GM18870 (cell line): Measurements from ENCODE around the gene RAN.
A peak's percentile ranks its signal among the peaks of the same experiment; 100 is the strongest.
"Not testable (repeated sequence)": the region's sequence is repeated elsewhere in the genome, so short reads cannot be mapped to it uniquely, and the experiment has no call there.

Experiments used
- ATAC-seq: cut with Tn5 transposase; IDR thresholded peaks from one replicate; pipeline ENCODE4 v1.9.1; 2021; ENCODE audit warnings: moderate library complexity; ENCODE audit not compliant: unreplicated experiment

Gene RAN

GRCh38 chr12:130878193-130879185 lies 6.6 kb downstream of the RAN start:
- no peak for ATAC-seq

DNA sequence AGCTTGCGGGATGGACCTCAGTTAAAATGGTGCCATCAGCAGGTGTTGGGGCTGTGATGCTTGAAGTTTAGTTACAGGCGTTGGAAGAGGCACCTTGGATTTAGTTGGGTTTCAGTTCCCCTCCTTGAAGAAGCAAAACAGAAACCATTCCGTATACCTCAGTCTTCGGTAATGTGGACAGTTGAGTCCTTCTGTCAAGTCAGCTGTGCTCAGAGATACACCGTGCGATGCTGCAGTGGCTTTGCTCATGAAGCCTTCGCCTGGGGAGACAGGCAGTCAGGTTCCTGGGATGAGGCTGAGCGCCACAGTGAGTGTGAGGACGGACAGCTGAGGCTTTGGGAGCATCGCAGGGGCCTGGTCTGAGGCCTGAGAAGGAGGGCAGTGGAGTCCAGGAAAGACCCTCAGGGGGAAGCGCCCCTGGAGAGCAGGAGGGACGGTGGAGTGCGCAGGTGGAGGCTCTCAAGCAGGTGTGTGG lies 7.4 kb downstream of the RAN start:
- ATAC-seq: peak; percentile 71

GRCh38 chr12:130879781-130880389 lies 8.0 kb downstream of the RAN start:
- ATAC-seq: no peak

GRCh38 chr12:130880411-130880885 lies 8.6 kb downstream of the RAN start:
- peak; percentile 73 for ATAC-seq

DNA sequence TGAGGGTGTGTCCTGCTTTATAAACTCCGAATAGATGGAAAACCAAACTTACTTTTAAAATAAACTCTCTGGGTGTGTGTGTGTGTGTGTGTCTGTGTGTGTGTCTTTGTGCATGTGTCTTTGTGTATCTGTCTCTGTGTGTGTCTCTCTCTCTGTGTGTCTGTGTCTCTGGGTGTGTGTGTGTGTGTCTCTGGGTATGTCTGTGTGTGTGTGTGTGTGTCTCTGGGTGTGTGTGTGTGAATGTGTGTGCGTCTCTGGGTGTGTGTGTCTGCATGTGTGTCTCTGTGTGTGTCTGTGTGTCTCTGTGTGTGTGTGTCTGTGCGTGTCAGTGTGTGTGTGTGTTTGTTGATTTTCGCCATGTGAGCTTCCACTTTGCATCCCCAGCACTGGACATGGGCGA lies 9.2 kb downstream of the RAN start:
- no peak for ATAC-seq

DNA sequence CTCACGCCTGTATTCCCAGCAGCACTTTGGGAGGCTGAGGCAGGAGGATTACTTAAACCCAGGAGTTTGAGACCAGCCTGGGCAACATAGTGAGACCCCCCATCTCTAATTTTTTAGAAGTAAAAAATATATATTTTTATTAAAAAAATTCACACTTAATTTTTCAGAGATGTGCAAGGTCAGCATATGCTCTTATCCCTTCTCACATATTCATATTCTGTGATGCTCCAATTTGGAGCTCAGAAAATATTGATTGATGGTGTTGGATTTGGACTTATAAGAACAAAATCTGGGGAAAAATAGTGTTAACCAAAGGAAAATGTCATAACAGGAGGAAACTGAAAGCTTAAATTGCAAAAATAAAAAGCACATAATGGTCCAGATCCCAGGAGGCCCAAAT lies 9.7 kb downstream of the RAN start:
- no peak for ATAC-seq

GRCh38 chr12:130887190-130887589 lies 15.3 kb downstream of the RAN start:
- not testable (repeated sequence) for ATAC-seq

- ATAC-seq: no peak
Measured at GRCh38 chr12:130904064-130904463, 32.2 kb downstream of the RAN start.

DNA sequence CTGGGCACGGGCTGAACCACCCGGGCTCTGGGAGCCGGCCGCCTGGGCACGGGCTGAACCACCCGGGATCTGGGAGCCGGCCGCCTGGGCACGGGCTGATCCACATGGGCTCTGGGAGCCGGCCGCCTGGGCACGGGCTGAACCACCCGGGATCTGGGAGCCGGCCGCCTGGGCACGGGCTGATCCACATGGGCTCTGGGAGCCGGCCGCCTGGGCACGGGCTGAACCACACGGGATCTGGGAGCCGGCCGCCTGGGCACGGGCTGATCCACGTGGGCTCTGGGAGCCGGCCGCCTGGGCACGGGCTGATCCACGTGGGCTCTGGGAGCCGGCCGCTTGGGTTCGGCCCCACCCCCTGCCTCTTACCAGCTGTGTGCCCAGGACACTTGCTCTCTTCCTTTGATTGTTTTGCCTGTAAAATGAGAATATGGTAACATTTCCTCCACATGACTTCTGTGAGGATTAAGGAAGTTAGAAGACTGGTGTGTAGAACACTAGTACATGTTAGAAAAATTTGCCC lies 33.1 kb downstream of the RAN start:
- ATAC-seq: not testable (repeated sequence)

DNA sequence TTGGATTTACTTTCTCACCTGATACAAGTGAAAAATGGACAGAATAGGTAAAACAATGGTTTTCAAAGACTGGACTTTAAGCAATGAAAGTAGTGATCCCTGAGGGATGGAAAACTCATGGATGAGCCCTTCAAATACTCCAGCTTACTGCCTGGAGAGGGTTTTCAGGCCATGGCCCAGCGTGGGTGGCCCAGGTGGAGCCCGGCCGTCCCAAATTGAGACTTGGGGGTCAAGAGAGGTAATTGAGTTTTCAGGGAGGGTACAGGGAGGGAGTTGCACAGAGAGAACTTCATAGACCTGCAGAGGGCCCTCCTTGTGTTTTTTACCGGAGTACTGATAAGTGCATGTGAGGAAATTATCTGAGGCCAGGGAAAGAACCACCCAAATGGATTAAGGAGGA lies 37.2 kb downstream of the RAN start:
- no peak for ATAC-seq

DNA sequence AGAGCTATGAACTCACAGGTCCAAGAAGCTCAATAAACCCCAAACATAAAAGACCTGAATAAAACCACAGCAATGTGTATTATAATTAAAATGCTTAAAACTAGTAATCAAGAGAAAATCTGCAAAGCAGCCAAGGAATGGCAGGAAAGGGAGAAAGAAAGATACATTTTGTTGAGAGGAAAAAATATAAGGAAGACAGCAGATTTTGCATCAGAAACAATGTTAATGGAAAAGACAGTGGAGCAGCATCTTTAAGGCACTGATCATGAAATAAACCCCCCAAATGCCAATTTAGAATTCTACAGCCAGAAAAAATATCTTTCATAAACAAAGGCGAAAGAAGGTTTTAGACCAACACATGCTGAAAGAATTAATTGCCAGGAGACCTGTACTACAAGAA lies 39.3 kb downstream of the RAN start:
- no peak for ATAC-seq

DNA sequence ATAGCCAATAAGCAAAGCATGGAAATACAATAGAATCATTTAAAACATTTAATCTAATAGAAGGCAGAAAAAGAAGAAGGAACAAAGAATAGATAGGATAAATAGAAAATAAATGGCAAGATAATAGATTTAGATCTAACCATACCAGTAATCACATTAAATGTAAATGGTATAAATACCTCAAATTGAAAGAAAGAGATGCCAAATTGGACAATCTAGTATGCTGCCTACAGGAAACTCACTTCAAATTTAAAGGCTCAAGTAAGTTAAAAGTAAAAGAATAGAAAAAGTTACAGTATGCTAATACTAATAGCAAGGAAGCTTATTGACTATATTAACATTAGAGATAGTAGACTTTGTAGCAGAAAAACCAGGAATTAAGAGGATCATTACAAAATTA lies 40.1 kb downstream of the RAN start:
- ATAC-seq: no peak

DNA sequence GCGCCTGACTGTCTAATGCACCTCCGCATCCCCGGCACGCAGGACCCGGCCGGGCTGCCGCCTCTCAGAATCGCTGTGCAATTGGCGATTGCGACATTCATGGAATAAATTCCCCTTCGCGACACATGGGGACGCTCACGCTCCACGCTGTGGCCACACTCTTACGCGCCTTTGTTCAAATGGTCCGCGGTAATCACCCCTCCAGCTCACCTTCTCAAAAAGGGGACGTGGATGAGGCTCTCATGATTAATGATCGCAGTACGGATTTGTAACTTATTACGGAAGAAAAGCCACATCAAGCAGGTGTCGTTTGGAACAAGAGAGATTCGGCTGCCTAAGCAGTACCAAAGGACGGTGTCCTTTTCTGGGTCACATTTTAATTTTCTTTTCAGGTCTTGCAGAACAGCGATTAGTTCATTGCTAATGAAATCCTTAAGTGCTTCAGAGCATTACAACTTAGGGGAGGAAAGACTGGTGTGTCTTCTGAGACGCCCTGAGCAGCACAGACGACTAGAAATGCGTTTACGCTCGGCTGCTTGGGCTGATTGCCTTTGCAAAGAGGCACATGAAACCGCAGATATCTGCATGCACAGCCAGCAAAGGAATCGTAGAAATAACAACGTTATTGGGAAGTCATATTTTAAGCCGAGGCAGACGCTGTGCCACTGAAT lies 44.5 kb downstream of the RAN start:
- no peak for ATAC-seq

DNA sequence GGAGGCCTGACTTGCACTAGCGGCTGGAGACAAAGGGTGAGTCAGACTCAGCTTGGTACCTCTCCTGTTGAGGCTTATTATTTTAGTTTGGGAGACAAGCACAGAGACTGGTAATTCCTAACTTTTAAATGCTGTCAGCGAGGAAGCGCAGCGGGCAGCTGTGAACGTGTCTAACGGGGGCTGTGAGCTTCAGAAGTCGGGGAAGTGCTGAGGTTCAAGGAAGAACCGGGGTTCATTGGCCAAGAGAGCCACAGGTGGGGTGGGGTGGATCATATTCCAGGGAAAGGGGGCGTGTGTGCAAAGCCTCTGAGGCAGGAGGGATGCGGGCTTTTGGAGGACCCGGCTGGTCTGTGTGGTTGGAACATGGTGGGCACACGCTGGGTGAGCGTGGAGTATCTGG lies 45.7 kb downstream of the RAN start:
- no peak for ATAC-seq

GRCh38 chr12:130919086-130919485 lies 47.2 kb downstream of the RAN start:
- ATAC-seq: no peak

- no peak for ATAC-seq
Measured at GRCh38 chr12:130920119-130920703, 48.3 kb downstream of the RAN start.

GRCh38 chr12:130920723-130921381 lies 49.0 kb downstream of the RAN start:
- no peak for ATAC-seq

DNA sequence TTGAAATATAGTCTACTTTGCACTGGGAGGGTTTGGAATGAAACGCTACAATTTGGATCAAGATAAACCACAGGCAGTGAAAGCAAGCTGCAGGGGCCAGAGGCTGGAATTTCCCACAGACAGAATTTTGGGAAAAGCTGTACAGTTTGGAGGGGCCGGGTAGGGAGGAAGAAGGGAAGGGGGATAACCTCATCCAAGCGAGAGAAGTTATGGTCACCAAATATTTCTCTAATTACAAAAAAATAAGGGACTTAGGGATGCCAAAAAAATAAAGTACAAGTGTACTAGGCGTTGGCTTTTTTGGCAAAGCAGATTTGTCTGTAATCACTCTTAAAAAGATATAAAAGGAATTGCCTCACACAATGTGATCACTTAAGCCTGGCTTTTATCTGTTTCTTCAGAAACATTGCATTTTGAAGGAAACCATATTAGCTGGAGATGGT lies 50.7 kb downstream of the RAN start:
- ATAC-seq: no peak

GRCh38 chr12:130924966-130925665 lies 53.2 kb downstream of the RAN start:
- ATAC-seq: no peak

DNA sequence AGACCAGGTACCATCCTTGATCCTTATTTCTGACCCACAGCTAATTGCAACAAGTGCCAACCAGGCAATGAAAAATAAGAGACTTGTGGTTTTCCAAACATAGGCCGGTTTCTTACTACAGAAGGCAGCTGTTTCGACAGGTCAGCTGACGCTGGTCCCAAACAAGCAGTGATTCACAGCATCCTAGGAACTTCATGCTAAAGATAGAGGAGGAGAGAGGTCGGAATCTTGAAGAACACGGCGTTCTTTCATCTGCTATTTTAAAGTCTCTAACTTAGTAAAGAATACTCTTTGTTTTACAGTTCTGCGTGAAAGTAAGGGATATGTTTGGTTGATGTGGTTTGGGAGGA lies 53.8 kb downstream of the RAN start:
- no peak for ATAC-seq
